ENCODE data around the gene TPI1. TPM values are rescaled to one million over a fixed set of nuclear protein-coding genes. Genes with fewer than 3 reads are reported as not detected.
"Not testable (repeated sequence)": the region's sequence is repeated elsewhere in the genome, so short reads cannot be mapped to it uniquely, and the experiment has no call there.

The TPI1 gene
- total RNA-seq, 6 donors from 2014 or later = 137 to 407 (median 309) TPM

- Histone ChIP-seq H3K27ac (peak overlapping the region in 1 of 4 donors; percentile 87), H3K27me3 (no peaks in the 10 kb centered on the region), H3K4me1 (peaks cover 15 to 27% (median 20%) of the 10 kb centered on the region in 4 donors), H3K9me3 (no peaks in the 10 kb centered on the region), H3K36me3 (peaks cover 0 to 4% (median 0%) of the 10 kb centered on the region in 4 donors), H3K4me3 (no peak overlapping the region)
- no peak for DNase-seq
- 52 to 65% methylated on average over 1 of the region's 1 CpG for WGBS, 2 donors
- TF ChIP-seq POLR2AphosphoS5 (IDR thresholded peaks at IDR 0.05) = no peak
- TF ChIP-seq EP300 (IDR thresholded peaks at IDR 0.05) = no peak
- TF ChIP-seq, protein P1, sequence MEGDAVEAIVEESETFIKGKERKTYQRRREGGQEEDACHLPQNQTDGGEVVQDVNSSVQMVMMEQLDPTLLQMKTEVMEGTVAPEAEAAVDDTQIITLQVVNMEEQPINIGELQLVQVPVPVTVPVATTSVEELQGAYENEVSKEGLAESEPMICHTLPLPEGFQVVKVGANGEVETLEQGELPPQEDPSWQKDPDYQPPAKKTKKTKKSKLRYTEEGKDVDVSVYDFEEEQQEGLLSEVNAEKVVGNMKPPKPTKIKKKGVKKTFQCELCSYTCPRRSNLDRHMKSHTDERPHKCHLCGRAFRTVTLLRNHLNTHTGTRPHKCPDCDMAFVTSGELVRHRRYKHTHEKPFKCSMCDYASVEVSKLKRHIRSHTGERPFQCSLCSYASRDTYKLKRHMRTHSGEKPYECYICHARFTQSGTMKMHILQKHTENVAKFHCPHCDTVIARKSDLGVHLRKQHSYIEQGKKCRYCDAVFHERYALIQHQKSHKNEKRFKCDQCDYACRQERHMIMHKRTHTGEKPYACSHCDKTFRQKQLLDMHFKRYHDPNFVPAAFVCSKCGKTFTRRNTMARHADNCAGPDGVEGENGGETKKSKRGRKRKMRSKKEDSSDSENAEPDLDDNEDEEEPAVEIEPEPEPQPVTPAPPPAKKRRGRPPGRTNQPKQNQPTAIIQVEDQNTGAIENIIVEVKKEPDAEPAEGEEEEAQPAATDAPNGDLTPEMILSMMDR (IDR thresholded peaks at IDR 0.05) = no peak
- TF ChIP-seq POLR2A (IDR thresholded peaks at IDR 0.05) = no peak
- ATAC-seq (ENCODE audit: low FRiP score in 2 of 2) = no peak
Measured at GRCh38 chr12:6903722-6904121, 36.4 kb downstream of the TPI1 start.

DNA sequence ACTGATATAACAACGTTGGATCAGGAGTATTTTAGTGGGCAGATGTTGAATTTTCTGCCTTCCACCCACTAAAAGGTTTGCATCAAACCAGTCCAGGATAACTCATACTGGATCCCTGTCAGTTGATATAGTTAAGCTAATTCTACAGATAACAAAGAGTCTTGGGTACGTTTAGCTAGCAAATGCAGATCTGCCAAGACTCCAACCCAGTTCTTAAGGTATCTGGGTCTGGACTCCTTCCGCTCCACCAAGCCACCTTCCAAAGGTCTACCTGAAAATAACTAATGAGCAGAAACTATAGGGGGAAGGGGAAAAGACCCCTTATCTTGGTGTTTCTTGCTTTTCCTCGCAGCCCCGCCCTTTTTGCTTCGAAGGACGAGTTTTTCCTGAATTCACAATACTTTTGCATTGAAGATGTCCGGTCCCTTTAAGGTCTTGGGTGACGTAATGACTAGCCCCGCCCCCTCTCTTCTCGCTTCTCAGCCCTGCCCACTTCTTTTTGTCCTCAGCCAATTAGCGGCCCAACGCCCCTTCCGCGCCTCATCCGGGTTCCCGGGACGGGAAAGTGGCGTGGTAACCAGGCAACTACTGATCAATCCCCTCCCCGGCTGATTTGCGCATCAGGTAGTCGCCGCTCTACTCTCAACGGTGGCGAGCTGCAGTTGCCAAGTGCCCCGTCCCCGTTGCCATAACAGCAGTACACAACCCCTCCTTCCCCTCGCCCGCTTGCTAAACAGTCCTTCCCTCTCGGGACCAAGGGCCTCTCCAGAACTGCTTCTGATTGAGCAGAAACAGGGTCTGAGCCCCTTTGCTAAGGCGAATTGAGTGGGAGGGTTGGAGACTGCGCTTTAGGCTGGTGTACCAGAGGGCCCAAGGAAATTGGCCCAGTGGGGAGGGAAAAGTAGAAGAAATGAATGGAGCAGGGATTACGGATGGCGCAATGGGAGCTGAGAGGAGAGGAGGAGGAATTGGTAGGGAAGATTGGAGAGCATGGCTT, 37.2 kb downstream of the TPI1 start, which contains the start of gene LRRC23:
Gene LRRC23 (plus strand): TSS at position 543 of the 997 bp plus-strand sequence. CDS start 812 bp downstream, outside the sequence.
- TF ChIP-seq POLR2AphosphoS5 (IDR thresholded peaks at IDR 0.05) (peak; percentile 79 to 84), POLR2A (IDR thresholded peaks at IDR 0.05) (peak in 3 of 4 donors; percentile 38 to 70 (median 45)), EP300 (IDR thresholded peaks at IDR 0.05) (no peak)
- TF ChIP-seq, protein P1 (IDR thresholded peaks at IDR 0.05) = peak in 1 of 6 experiments; percentile 5
- peak within 1 kb of the TSS; percentile 68 to 89 (median 83) for H3K27ac ChIP-seq
- WGBS, 2 donors = 5 to 6% methylated on average over 34 of the region's 34 CpGs
- DNase-seq (peak; percentile 95 to 98), ATAC-seq (ENCODE audit: low FRiP score in 2 of 2) (peak; percentile 96 to 98)
- peaks cover 11 to 19% (median 18%) of the 10 kb centered on the region in 4 donors for H3K4me1 ChIP-seq
- peak within 1 kb of the TSS; percentile 43 to 65 (median 58) for H3K4me3 ChIP-seq
- H3K9me3 ChIP-seq = no peaks in the 10 kb centered on the region
- H3K36me3 ChIP-seq = peaks cover 0 to 4% (median 0%) of the 10 kb centered on the region in 4 donors
- no peaks in the 10 kb centered on the region for H3K27me3 ChIP-seq

- Histone ChIP-seq H3K27me3 (no peaks in the 10 kb centered on the region), H3K27ac (peak overlapping the region in 3 of 4 donors; percentile 79 to 89 (median 87))
Measured at GRCh38 chr12:6905414-6906040, 38.2 kb downstream of the TPI1 start.

DNA sequence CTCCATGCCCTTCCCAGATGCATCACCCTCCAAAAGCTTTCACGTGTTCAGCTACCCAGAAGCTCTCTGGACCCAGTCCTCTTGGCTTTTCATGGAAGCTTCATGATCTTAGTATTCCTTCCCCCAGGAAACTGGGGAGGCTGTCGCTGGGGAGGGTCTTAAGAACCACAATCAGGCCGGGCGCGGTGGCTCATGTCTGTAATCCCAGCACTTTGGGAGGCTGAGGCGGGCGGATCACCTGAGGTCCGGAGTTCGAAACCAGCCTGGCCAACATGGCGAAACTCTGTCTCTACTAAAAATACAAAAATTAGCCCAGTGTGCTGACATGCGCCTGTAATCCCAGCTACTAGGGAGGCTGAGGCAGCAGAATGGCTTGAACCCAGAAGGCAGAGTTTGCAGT, 40.8 kb downstream of the TPI1 start:
- H3K27me3 ChIP-seq; H3K36me3 ChIP-seq; ATAC-seq (ENCODE audit: low FRiP score in 2 of 2); H3K27ac ChIP-seq; H3K9me3 ChIP-seq; DNase-seq; H3K4me3 ChIP-seq: not testable (repeated sequence)
- 97 to 98% methylated on average over 4 to 11 of the region's 11 CpGs for WGBS, 2 donors
- peaks cover 9 to 12% (median 12%) of the 10 kb centered on the region in 4 donors for H3K4me1 ChIP-seq

More at GRCh38 chr12:6905414-6906040, 38.2 kb downstream of the TPI1 start:
- WGBS, 2 donors = 62 to 68% methylated on average over 5 of the region's 5 CpGs
- Histone ChIP-seq H3K9me3 (no peaks in the 10 kb centered on the region), H3K4me3 (peak overlapping the region in 3 of 4 donors; percentile 58 to 65 (median 58)), H3K4me1 (peaks cover 9 to 12% (median 12%) of the 10 kb centered on the region in 4 donors), H3K36me3 (peaks cover 0 to 4% (median 0%) of the 10 kb centered on the region in 4 donors)
- DNase-seq (no peak), ATAC-seq (ENCODE audit: low FRiP score in 2 of 2) (no peak)
- no peak for TF ChIP-seq POLR2A (IDR thresholded peaks at IDR 0.05)
- TF ChIP-seq EP300 (IDR thresholded peaks at IDR 0.05) = no peak

DNA sequence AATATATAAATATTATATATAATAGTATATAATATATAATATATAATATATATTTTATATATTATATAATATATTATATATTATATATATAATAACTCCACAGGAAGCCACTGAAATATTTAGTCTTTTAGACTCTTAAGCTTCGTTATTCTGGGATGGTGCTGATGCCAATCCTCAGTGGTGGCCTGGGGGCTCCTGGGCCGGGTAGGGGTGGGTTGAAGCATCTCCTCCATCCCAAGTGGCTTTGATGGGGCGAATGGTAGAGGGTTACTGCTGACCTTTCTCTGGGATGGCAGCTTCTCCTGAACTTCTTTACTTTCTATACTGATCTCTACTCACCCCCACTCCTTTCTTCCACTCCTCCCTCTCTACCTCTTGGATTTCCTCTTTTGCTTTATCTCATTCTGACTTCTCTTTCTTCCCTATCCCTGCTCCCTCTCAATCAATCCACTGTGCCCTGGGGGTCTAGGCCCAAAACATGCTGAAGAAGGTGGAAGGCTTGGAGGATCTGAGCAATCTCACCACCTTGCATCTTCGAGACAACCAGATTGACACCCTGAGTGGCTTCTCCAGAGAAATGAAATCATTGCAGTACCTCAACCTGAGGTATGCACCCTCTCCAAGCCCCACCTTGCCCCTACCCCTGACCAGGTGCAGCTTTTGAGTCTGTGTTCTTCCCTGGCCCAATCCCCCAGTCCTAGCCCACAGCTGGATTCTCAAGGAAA, 42.3 kb downstream of the TPI1 start:
- H3K27me3 ChIP-seq = no peaks in the 10 kb centered on the region
- ATAC-seq (ENCODE audit: low FRiP score in 2 of 2) (no peak), DNase-seq (no peak)
- H3K36me3 ChIP-seq = peaks cover 0 to 4% (median 0%) of the 10 kb centered on the region in 4 donors
- no peak overlapping the region for H3K4me3 ChIP-seq
- no peak overlapping the region for H3K27ac ChIP-seq
- 90 to 91% methylated on average over 4 of the region's 4 CpGs for WGBS, 2 donors
- TF ChIP-seq POLR2A (IDR thresholded peaks at IDR 0.05) (no peak), POLR2AphosphoS5 (IDR thresholded peaks at IDR 0.05) (no peak), EP300 (IDR thresholded peaks at IDR 0.05) (no peak)
- TF ChIP-seq, protein P1 (IDR thresholded peaks at IDR 0.05) = no peak
- no peaks in the 10 kb centered on the region for H3K9me3 ChIP-seq
- peaks cover 10 to 18% (median 13%) of the 10 kb centered on the region in 4 donors for H3K4me1 ChIP-seq
